Heart right ventricle (tissue), 16 donors: Measurements from ENCODE around the gene ARFIP2. TPM values are rescaled to one million over a fixed set of nuclear protein-coding genes. Genes with fewer than 3 reads are reported as not detected.

Source experiments
- ATAC-seq, 8 donors: fragments of 200-7000 bp; cut with Tn5 transposase; one replicate each; pipeline ENCODE4 v1.9.1; 2020; ENCODE audit warnings: mild to moderate bottlenecking in 8 of 8, moderate library complexity in 8 of 8, moderate number of reproducible peaks in 1 of 8
- DNase-seq, 2 donors: peaks; one replicate each; pipeline ENCODE4 v3.0.0-alpha.2; 2020
- H3K27ac ChIP-seq, 10 donors: fragments of 200-600 bp; sonication (generic) in 2 of 10; one replicate each; pipeline versions ENCODE4 v1.5.0 to v1.8.0; 2020 to 2022; ENCODE audit warnings: mild to moderate bottlenecking in 3 of 10
- H3K27me3 ChIP-seq, 7 donors: fragments of 200-600 bp; one replicate each; pipeline ENCODE4 v1.8.0; 2021 to 2022; ENCODE audit warnings: mild to moderate bottlenecking in 2 of 7
- H3K36me3 ChIP-seq, 9 donors: fragments of 200-600 bp; sonication (generic) in 1 of 9; one replicate each; pipeline versions ENCODE4 v1.5.0 to v1.8.0; 2020 to 2022; ENCODE audit warnings: mild to moderate bottlenecking in 2 of 9
- H3K4me1 ChIP-seq, 9 donors: fragments of 200-600 bp; sonication (generic) in 1 of 9; one replicate each; pipeline versions ENCODE4 v1.5.0 to v1.8.0; 2020 to 2022; ENCODE audit warnings: mild to moderate bottlenecking in 4 of 9
- H3K4me3 ChIP-seq, 10 donors: fragments of 200-600 bp; sonication (generic) in 2 of 10; one replicate each; pipeline versions ENCODE4 v1.5.0 to v1.8.0; 2020 to 2022; ENCODE audit warnings: mild to moderate bottlenecking in 7 of 10, moderate library complexity in 2 of 10
- H3K9me3 ChIP-seq, 11 donors: fragments of 200-600 bp in 10 of 11; sonication (generic) in 2 of 11; one replicate each; pipeline versions ENCODE4 v1.5.0 to v1.8.0; 2013 to 2022; ENCODE audit warnings: mild to moderate bottlenecking in 2 of 11, control low read depth in 1 of 11, moderate library complexity in 1 of 11
- WGBS, 2 donors: extraction: QIAGEN DNeasy Blood & Tissue Kit; methylation state at CpG; one replicate each; pipeline ENCODE4 v1.1.7; 2013; ENCODE audit warnings: inconsistent platforms in 1 of 2; 5-methylcytosine and 5-hydroxymethylcytosine counted together
- intact Hi-C, 10 donors: fragments of 100-400 bp; cut with DNase I; formaldehyde crosslinking; loops; one replicate each; pipeline versions ENCODE4 v1.11.1 to v1.14.2; 2022
- polyA plus RNA-seq, 2 donors: library from polyadenylated mRNA; stranded (reverse); fragments of 200-250 nt; gene quantifications; one replicate each; pipeline ENCODE4 v1.2.3, GENCODE V29; 2013
- total RNA-seq, 10 donors: library from RNA; stranded (reverse); fragmentation: NEBNext Ultra II Directional in 3 of 10; extraction: Animal tissue kit (Norgen Biotek cat#: 25700) in 3 of 10; gene quantifications; one replicate each; pipeline versions ENCODE4 v1.2.1 to v1.2.4, GENCODE V29; 2021 to 2023
- TF ChIP-seq, protein P1 (sequence below), 9 donors: fragments of 200-600 bp; sonication (generic) in 2 of 9; IDR thresholded peaks; one replicate each; pipeline versions ENCODE4 v1.5.0 to v1.8.0; 2021 to 2022; ENCODE audit warnings: antibody characterized with exemption in 9 of 9, mild to moderate bottlenecking in 5 of 9, moderate library complexity in 1 of 9
- donor health status: Arrhythmogenic right ventricular cardiomyopathy.
- donor health status: ischemic (EF 13 %, LVEDD 7.1; RV severe dilation, severe dysfunction).
- donor health status: healthy with polysubstance abuse.
- donor health status: DM: no; HTN: yes; CAD: no.
- donor health status: DM: no; HTN: no; CAD: no.
- donor health status: ischemic (EF 25% LVEDD 6.9; RV normal size, moderate dysfunction).
- donor health status: ischemic (EF 25% LVEDD 5.7; RV mildly dilated, moderate dysfunction).
- donor health status: healthy.
- donor health status: DM: yes; HTN: yes; CAD: no.
- donor health status: Ischemic cardiomyopathy.
- donor health status: ischemic (EF 35%, LVEDD 5.7; RV mildly dilated, moderate dysfunction).
- donor health status: nonischemic (EF 11% LVEDD 7.7; RV severe dilation, severe dysfunction).
- donor health status: DM: yes; HTN: yes; CAD: no.
- donor health status: PGD.
- donor health status: ischemic (EF 29% LVEDD 5.4; RV normal size, mild dysfunction).
- donor health status: nonischemic (EF 23%, LVEDD 6.1; RV moderate dilation, normal function).

ARFIP2 gene
- total and polyA plus RNA-seq, 12 donors = 12.4 to 36.8 (median 15.3) TPM

DNA sequence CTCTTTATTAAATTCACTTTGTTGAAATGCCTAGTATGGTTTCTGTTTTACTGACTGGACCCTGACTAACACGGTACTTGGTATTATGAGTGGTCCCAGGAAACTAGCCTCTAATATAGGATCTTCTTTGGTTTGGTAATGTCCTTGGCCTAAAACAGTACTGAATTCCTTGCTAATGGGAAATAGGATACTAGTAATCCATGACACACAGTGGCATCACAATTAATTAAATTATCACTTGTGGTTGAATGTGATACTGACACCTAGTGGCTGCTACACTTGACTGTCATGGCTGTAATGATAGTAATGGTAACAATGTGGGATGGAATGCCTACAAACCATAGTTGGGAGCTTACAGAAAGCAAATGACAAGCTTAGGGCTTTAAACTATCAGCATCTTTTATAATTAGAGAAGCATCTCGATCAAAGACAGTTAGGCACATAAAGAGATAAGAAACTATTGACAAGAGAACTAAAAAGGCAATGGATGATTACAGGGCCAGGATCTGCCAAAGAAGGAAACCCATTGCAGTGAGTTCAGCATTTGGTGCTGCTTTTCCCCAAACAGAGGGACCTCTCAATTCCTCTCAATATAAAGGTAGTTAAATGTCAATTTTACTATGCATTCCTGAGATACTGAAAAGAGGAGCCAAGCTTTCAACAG lies 24.6 kb upstream of the ARFIP2 start:
- TF ChIP-seq, protein P1, sequence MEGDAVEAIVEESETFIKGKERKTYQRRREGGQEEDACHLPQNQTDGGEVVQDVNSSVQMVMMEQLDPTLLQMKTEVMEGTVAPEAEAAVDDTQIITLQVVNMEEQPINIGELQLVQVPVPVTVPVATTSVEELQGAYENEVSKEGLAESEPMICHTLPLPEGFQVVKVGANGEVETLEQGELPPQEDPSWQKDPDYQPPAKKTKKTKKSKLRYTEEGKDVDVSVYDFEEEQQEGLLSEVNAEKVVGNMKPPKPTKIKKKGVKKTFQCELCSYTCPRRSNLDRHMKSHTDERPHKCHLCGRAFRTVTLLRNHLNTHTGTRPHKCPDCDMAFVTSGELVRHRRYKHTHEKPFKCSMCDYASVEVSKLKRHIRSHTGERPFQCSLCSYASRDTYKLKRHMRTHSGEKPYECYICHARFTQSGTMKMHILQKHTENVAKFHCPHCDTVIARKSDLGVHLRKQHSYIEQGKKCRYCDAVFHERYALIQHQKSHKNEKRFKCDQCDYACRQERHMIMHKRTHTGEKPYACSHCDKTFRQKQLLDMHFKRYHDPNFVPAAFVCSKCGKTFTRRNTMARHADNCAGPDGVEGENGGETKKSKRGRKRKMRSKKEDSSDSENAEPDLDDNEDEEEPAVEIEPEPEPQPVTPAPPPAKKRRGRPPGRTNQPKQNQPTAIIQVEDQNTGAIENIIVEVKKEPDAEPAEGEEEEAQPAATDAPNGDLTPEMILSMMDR (IDR thresholded peaks at IDR 0.05) = peak; percentile 51 to 84 (median 75)
- H3K4me3 ChIP-seq = no peak overlapping the region
- DNase-seq = peak in 1 of 2 donors; percentile 14
- WGBS, 2 donors = 51 to 54% methylated on average over 2 of the region's 2 CpGs
- intact Hi-C loops = loop anchor here in 7 of 10 donors (1.0 to 5.0 kb wide), 6 partner anchors 63 to 128 kb away; partner anchors contain the start of gene HPX (in 1 of the 7)
- peaks cover 0 to 71% (median 27%) of the 10 kb centered on the region in 9 donors for H3K36me3 ChIP-seq
- no peaks in the 10 kb centered on the region for H3K9me3 ChIP-seq
- H3K27me3 ChIP-seq = no peaks in the 10 kb centered on the region
- ATAC-seq = peak in 5 of 8 donors; percentile 51 to 73 (median 61)
- no peaks in the 10 kb centered on the region for H3K4me1 ChIP-seq
- no peak overlapping the region for H3K27ac ChIP-seq

DNA sequence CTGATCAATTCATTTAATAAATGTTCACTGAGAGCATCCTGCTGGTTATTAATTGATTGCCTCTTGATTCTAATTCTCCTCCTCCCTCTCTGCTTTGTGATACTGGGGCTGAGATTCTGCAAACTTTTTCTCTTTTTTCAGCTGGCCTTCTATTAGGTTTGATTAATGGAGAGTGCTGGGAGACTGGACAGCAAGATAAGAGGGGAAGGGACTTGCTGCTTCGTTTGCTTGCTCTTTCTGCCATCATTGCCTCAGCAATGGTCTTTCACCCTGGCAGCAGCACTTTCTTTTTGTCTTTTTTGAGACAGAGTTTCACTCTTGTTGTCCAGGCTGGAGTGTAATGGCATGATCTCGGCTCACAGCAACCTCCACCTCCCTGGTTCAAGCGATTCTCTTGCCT lies 23.0 kb upstream of the ARFIP2 start:
- no peaks in the 10 kb centered on the region for H3K27me3 ChIP-seq
- no peaks in the 10 kb centered on the region for H3K9me3 ChIP-seq
- H3K27ac ChIP-seq = no peak overlapping the region
- intact Hi-C loops = loop anchor here in 5 of 10 donors (2.0 to 5.0 kb wide), 4 partner anchors 62 to 125 kb away; partner anchors contain the start of gene HPX (in 1 of the 5)
- TF ChIP-seq, protein P1 (IDR thresholded peaks at IDR 0.05) = no peak
- H3K4me1 ChIP-seq = no peaks in the 10 kb centered on the region
- WGBS, 2 donors = 82 to 86% methylated on average over 3 of the region's 3 CpGs
- no peak overlapping the region for H3K4me3 ChIP-seq
- H3K36me3 ChIP-seq = peaks cover 0 to 66% (median 22%) of the 10 kb centered on the region in 9 donors
- ATAC-seq = no peak
- no peak for DNase-seq

DNA sequence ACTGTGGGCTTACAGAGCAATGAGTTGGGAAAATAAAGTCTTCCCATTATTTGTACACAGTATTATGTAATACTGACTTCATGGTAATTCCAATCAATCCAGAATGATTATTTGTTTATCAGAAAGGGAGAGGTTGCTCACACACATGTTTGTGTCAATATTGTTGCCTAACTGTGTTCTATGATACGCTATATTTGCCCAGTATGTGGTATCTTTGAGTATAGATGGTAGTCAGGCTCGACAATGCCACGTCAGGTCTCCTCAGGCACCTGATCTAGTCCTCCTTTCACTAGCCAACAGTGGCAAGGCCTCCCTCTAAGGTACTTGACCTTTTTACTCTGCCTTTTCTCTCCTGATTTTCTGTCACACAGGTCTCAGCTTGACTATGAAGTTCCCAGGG lies 21.3 kb upstream of the ARFIP2 start:
- no peak overlapping the region for H3K27ac ChIP-seq
- no peak for DNase-seq
- no peaks in the 10 kb centered on the region for H3K9me3 ChIP-seq
- intact Hi-C loops = loop anchor here in 3 of 10 donors (5.0 kb wide), 2 partner anchors 60 to 120 kb away; partner anchors contain the start of gene HPX (in 1 of the 3)
- H3K4me1 ChIP-seq = peaks cover 0 to 15% (median 8%) of the 10 kb centered on the region in 9 donors
- no peak for ATAC-seq
- peaks cover 0 to 73% (median 22%) of the 10 kb centered on the region in 9 donors for H3K36me3 ChIP-seq
- 92 to 97% methylated on average over 3 of the region's 3 CpGs for WGBS, 2 donors
- H3K4me3 ChIP-seq = no peak overlapping the region
- no peaks in the 10 kb centered on the region for H3K27me3 ChIP-seq
- TF ChIP-seq, protein P1 (IDR thresholded peaks at IDR 0.05) = no peak

DNA sequence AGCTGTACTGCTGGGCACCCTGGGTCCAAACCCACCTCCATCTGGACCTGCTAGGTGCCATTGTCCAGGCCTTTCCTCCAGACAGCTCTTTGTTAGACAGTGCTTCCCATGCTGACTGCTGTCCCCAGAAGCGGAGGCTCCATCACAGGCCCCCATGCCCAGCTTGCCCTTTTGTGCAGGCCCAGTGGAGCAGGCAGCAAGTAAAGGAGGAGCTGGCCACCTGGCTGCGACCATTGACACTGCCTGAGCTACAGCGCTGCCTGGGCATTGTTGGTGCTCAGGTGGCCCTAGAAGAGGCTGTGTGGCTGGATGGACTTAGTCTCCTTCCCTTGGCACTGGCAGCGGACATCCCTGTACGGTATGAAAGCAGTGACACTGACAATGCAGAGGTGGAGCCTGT lies 17.4 kb upstream of the ARFIP2 start:
- no peak for DNase-seq
- intact Hi-C loops = no loop called here
- ATAC-seq = peak in 1 of 8 donors; percentile 8
- H3K27me3 ChIP-seq = no peaks in the 10 kb centered on the region
- H3K36me3 ChIP-seq = peaks cover 0 to 67% (median 15%) of the 10 kb centered on the region in 9 donors
- H3K4me3 ChIP-seq = no peak overlapping the region
- TF ChIP-seq, protein P1 (IDR thresholded peaks at IDR 0.05) = no peak
- H3K27ac ChIP-seq = no peak overlapping the region
- H3K9me3 ChIP-seq = no peaks in the 10 kb centered on the region
- peaks cover 0 to 20% (median 8%) of the 10 kb centered on the region in 9 donors for H3K4me1 ChIP-seq
- 94 to 98% methylated on average over 5 of the region's 5 CpGs for WGBS, 2 donors
